ENCODE measurements around the gene LDLRAD4.

LDLRAD4 gene

DNA sequence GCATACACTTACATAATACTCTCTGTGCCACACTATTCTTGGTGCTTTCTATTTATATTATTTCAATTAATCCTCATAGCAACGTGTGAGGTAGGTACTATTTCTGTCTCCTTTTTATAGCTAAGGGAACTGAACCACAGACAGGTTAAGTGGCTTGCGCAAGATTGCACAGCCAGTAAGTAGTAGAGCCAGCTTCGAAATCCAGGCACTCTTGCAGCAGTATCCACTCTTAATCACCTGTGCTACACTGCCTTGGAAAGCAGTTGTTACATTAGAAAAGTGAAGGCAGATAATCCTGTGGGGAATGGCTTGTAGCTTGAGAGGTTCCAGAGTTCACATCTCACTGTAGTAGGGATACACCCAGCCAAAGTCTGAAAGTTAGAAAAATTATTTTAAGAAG is 198.3 kb downstream of the LDLRAD4 start:
- TF ChIP-seq, protein P1, sequence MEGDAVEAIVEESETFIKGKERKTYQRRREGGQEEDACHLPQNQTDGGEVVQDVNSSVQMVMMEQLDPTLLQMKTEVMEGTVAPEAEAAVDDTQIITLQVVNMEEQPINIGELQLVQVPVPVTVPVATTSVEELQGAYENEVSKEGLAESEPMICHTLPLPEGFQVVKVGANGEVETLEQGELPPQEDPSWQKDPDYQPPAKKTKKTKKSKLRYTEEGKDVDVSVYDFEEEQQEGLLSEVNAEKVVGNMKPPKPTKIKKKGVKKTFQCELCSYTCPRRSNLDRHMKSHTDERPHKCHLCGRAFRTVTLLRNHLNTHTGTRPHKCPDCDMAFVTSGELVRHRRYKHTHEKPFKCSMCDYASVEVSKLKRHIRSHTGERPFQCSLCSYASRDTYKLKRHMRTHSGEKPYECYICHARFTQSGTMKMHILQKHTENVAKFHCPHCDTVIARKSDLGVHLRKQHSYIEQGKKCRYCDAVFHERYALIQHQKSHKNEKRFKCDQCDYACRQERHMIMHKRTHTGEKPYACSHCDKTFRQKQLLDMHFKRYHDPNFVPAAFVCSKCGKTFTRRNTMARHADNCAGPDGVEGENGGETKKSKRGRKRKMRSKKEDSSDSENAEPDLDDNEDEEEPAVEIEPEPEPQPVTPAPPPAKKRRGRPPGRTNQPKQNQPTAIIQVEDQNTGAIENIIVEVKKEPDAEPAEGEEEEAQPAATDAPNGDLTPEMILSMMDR (IDR thresholded peaks at IDR 0.05; ENCODE audit: low read depth, low read length, missing control alignments), result no peak
- in situ Hi-C loops (cut with HindIII; ENCODE audit: low sequenced_read_pairs), result no loop called here
- no peak overlapping the region for H3K4me3 ChIP-seq (ENCODE audit: low read depth, low read length)
- DNase-seq (ENCODE audit: low read depth), result no peak

DNA sequence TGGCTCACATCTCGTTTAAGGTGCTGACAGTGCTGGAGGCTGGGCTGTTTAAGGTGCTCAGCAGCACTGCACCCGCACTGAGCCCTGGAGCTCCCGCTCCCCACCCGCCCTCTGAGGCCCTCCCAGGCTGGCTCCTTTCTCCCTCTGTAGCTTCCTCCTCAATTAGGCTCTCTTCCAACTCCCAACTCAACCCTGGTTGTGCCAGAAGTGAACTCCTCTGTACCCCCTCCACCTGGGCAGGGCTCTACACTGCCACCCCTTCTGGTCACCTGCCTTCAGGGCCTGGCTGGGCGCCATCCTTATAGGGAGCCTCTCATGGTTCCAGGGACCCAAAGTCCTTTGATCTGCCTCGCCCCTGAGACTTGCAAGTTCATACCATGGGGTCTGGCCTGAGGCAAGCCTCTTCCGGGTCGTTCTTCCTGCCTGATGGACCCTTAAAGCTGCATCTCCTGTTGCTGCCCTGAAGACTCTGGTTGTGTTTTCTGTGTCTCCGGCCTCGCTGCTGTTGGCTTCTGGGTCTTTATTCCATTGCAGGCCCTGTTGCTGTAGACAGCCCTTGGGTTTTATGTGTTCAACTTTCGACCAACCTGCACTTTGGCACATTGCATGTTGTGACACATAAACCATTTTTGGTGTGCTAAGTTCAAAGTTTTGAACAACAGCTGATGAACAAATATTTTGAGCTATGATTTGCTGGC is 199.6 kb downstream of the LDLRAD4 start:
- TF ChIP-seq, protein P1 (IDR thresholded peaks at IDR 0.05; ENCODE audit: low read depth, low read length, missing control alignments), result no peak
- no peak for DNase-seq (ENCODE audit: low read depth)
- in situ Hi-C loops (cut with HindIII; ENCODE audit: low sequenced_read_pairs), result no loop called here
- H3K4me3 ChIP-seq (ENCODE audit: low read depth, low read length), result no peak overlapping the region

DNA sequence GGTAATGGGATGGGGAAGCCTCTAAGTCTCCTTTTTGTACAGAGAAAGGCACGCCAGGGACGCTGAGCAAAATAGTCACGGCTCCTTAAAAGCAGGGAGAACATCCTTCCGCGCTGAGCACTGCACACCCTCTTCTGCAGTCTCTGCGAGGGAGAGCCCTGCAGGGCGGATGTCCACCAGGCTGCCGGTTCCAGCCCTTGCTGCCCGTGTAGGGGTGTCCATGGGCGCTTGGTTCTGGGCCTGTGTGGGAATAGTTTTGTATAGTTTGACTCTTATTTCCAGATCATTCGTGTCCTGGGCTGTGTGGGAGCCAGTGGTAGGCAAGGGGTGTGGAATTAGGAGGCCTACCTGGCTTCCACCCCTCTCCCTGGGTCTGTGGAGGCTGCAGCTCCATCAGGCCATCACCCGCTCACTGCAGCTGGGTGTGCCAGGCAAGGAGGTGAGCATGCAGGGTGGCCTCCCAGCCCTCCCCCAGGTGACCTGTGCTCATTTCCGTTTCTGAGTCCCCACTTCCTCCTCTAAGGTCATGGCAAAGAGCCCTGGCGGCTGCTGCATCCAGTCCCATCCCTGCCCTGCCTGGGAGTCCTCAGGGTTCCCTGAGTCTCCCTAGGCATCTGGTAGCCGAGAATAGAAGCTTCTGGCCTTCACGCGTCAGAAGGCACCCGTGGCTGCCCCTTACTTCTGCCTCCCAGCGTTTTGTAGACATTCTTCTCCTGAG is 202.6 kb downstream of the LDLRAD4 start:
- TF ChIP-seq, protein P1 (IDR thresholded peaks at IDR 0.05; ENCODE audit: low read depth, low read length, missing control alignments), result no peak
- in situ Hi-C loops (cut with HindIII; ENCODE audit: low sequenced_read_pairs), result no loop called here
- no peak overlapping the region for H3K4me3 ChIP-seq (ENCODE audit: low read depth, low read length)
- DNase-seq (ENCODE audit: low read depth), result no peak

DNA sequence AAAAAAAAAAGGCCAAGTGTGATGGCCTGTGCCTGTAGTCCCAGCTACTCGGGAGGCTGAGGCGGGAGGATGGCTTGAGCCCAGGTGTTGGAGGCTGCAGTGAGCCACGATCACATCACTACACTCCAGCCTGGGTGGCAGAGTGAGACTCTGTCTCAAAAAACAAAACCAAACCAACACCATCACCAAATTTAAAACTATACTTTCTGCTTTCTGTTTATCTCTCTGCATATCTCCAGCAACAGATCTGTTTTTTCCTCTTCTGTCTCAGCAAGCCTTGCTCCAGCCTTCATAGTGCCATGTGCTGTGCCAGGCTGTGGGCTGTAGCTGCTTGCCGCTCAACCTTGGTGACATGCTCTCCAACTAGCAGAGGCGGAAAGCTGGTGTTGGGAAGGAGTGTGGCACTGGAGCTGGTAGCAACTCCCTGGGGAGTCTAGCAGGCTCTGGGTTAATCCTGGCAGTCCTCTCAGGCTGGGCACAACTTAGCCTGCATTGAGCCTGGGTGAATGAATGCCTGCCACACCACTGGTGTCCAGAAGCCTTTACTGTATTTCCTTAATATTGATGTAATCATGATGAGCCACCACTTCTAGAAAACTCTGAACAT is 204.1 kb downstream of the LDLRAD4 start:
- in situ Hi-C loops (cut with HindIII; ENCODE audit: low sequenced_read_pairs), result no loop called here
- TF ChIP-seq, protein P1 (IDR thresholded peaks at IDR 0.05; ENCODE audit: low read depth, low read length, missing control alignments), result no peak
- no peak for DNase-seq (ENCODE audit: low read depth)
- H3K4me3 ChIP-seq (ENCODE audit: low read depth, low read length), result no peak overlapping the region

DNA sequence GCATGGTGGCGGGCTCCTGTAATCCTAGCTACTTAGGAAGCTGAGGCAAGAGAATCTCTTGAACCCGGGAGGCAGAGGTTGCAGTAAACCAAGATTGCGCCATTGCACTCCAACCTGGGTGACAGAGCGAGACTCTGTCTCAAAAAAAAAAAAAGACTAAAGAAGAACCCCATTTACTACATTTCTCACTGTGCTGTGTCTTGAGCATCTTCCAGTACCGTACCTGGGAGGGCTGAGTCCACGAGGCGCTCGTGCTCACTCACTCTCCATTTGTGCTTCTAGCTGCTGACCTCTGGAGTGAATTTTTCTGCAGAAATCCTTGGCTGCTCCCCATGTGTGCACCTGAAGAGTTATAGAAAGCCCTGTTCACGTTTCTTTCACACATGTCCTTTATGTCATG is 204.8 kb downstream of the LDLRAD4 start:
- DNase-seq (ENCODE audit: low read depth), result no peak
- in situ Hi-C loops (cut with HindIII; ENCODE audit: low sequenced_read_pairs), result no loop called here
- H3K4me3 ChIP-seq (ENCODE audit: low read depth, low read length), result no peak overlapping the region
- TF ChIP-seq, protein P1 (IDR thresholded peaks at IDR 0.05; ENCODE audit: low read depth, low read length, missing control alignments), result no peak

DNA sequence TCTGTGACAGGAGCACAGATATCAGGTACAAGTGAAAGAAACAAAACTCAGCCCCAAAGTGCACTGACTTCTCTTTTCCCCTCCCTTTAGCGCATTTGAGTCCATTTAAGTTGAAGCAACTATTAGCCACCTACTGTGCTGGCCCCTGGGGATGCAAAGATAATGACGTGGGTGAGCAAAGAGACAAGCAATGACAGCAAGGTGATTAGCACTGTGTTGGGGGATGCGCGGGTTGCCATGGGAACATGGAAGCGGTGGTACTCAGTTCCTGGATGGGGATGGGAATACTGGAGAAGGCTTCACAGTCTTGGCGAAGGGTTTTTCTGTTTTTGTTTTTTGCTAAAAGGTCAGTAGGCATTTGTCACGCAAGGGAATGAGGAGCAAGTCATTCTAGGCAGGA is 205.8 kb downstream of the LDLRAD4 start:
- no peak for DNase-seq (ENCODE audit: low read depth)
- in situ Hi-C loops (cut with HindIII; ENCODE audit: low sequenced_read_pairs), result no loop called here
- TF ChIP-seq, protein P1 (IDR thresholded peaks at IDR 0.05; ENCODE audit: low read depth, low read length, missing control alignments), result no peak
- no peak overlapping the region for H3K4me3 ChIP-seq (ENCODE audit: low read depth, low read length)

Measured in astrocyte of the cerebellum (primary cell).